Right renal cortex interstitium (tissue), 3 donors: ENCODE results near the gene GAS6. TPM values are rescaled to one million over a fixed set of nuclear protein-coding genes. Genes with fewer than 3 reads are reported as not detected.
"Not testable (repeated sequence)": the region's sequence is repeated elsewhere in the genome, so short reads cannot be mapped to it uniquely, and the experiment has no call there.

Source experiments
- DNase-seq, 3 donors: peaks; one replicate each; pipeline ENCODE4 v3.0.0-alpha.2; 2013; ENCODE audit warnings: low read depth in 3 of 3, low spot score in 2 of 3
- polyA plus RNA-seq, 3 donors: library from polyadenylated mRNA; unstranded; fragments of 120-200 nt; gene quantifications; one replicate each; pipeline ENCODE4 v1.2.1, GENCODE V29; 2013; ENCODE audit not compliant: insufficient read length in 3 of 3

Gene GAS6
- polyA plus RNA-seq, 3 donors, result 22.2 to 25.8 (median 24.7) TPM

GRCh38 chr13:113874579-113875428, 10.9 kb upstream of the GAS6 start:
- no peak for DNase-seq

GRCh38 chr13:113874177-113874576, 10.3 kb upstream of the GAS6 start:
- DNase-seq, result no peak

GRCh38 chr13:113869263-113869662, 5.4 kb upstream of the GAS6 start:
- no peak for DNase-seq

- not testable (repeated sequence) for DNase-seq
Observed at GRCh38 chr13:113867913-113868312, 4.0 kb upstream of the GAS6 start.

GRCh38 chr13:113865427-113865826, 1.6 kb upstream of the GAS6 start:
- no peak for DNase-seq

- no peak for DNase-seq
Observed at GRCh38 chr13:113864273-113864890, 506 bp upstream of the GAS6 start.

- no peak for DNase-seq
Observed at GRCh38 chr13:113862931-113863523, 849 bp downstream of the GAS6 start.

- DNase-seq, result no peak
Observed at GRCh38 chr13:113862191-113862930, 1.5 kb downstream of the GAS6 start.

- DNase-seq, result no peak
Observed at GRCh38 chr13:113861433-113862030, 2.3 kb downstream of the GAS6 start.

GRCh38 chr13:113860665-113861432, 3.0 kb downstream of the GAS6 start:
- no peak for DNase-seq

GRCh38 chr13:113860051-113860664, 3.7 kb downstream of the GAS6 start:
- no peak for DNase-seq

GRCh38 chr13:113859311-113860050, 4.4 kb downstream of the GAS6 start:
- DNase-seq, result no peak

- no peak for DNase-seq
Observed at GRCh38 chr13:113857531-113858195, 6.2 kb downstream of the GAS6 start.

GRCh38 chr13:113856716-113857065, 7.2 kb downstream of the GAS6 start:
- no peak for DNase-seq

GRCh38 chr13:113855931-113856715, 7.8 kb downstream of the GAS6 start:
- DNase-seq, result no peak

GRCh38 chr13:113855012-113855921, 8.6 kb downstream of the GAS6 start:
- DNase-seq, result no peak
